ENCODE data around the gene CRTAC1.

CRTAC1 gene

DNA sequence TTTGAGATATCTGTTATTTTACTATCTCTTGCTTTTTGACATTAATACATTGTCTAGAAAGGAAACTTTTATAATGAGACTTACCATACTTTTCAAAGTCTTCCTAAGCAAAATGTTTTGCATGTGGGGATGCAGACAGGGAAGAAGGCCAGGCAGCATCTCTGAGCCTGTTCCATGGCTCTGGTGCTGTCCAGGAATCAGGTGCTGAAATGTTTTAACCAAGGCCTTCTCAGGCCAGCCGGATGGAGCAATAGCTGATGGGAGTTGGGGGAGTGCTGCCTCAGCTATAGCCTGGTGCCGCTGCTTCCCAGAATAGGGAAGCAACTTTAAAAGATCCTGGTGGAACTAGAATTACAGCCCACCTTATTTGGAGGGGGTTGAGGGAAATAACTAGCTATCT is 38.5 kb downstream of the CRTAC1 start:
- peak; percentile 25 for DNase-seq (ENCODE audit: low read depth)
- TF ChIP-seq, protein P1, sequence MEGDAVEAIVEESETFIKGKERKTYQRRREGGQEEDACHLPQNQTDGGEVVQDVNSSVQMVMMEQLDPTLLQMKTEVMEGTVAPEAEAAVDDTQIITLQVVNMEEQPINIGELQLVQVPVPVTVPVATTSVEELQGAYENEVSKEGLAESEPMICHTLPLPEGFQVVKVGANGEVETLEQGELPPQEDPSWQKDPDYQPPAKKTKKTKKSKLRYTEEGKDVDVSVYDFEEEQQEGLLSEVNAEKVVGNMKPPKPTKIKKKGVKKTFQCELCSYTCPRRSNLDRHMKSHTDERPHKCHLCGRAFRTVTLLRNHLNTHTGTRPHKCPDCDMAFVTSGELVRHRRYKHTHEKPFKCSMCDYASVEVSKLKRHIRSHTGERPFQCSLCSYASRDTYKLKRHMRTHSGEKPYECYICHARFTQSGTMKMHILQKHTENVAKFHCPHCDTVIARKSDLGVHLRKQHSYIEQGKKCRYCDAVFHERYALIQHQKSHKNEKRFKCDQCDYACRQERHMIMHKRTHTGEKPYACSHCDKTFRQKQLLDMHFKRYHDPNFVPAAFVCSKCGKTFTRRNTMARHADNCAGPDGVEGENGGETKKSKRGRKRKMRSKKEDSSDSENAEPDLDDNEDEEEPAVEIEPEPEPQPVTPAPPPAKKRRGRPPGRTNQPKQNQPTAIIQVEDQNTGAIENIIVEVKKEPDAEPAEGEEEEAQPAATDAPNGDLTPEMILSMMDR (conservative IDR thresholded peaks at IDR 0.05; ENCODE audit: control insufficient read depth, insufficient read depth, low read depth, low read length): no peak
- no peak overlapping the region for H3K4me3 ChIP-seq (ENCODE audit: control insufficient read depth, low read depth, low read length)

DNA sequence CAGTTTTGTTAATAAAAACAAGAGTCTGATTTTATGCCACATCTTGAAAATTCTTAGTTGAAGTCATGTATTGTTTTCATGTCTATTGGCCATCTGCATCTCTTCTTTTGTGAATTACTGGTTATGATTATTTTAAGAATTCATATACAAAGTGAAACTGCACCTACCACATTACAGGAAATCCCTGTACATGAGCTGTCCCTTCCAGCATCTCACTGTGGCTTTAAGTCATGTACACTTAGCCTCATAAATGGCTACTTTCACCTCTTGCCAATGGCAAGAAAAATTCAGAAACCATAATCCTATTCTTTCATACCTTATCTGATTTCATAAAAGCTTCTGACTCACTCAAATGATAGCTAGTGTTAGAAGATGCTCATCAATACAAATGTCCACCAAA is 48.6 kb downstream of the CRTAC1 start:
- DNase-seq (ENCODE audit: low read depth): no peak
- TF ChIP-seq, protein P1 (conservative IDR thresholded peaks at IDR 0.05; ENCODE audit: control insufficient read depth, insufficient read depth, low read depth, low read length): no peak
- H3K4me3 ChIP-seq (ENCODE audit: control insufficient read depth, low read depth, low read length): no peak overlapping the region

DNA sequence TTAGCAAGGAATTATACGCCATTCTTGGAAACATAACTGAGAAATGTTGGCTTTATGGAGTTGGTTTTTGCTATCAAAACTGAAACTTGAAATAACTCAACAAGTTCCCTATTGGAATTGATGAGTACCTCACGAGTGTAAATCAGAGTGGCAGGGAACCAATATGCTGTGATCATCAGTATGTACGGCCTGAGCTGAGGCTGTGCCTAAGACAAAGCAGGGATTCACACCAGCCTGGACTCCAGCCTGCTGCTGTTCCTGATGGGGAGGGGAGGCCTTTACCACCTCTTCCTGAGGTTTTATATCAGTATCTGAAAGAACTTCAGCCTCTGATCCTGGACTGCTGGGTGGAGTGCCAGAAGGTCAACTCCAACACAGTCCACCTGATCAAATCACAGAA is 52.7 kb downstream of the CRTAC1 start:
- TF ChIP-seq, protein P1 (conservative IDR thresholded peaks at IDR 0.05; ENCODE audit: control insufficient read depth, insufficient read depth, low read depth, low read length): no peak
- DNase-seq (ENCODE audit: low read depth): no peak
- no peak overlapping the region for H3K4me3 ChIP-seq (ENCODE audit: control insufficient read depth, low read depth, low read length)

DNA sequence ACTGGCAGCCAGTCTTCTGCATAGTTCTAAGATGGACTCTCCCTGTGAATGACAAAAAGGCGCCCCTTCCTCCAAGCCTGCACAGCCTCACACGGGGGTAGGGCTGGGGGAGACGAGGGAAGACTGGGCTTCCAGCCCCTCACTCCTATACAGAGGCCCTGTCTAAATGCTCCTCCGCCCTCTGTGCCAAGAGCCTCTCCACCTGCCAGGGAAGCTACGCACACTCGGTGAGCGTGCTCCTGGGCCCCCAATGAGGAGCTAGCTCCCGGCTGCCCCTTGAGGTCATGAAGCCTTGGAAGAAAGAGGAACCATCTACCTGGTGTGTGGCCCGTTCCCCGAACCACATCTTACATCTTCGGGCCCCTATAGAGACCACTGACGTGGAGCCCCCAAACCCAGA is 54.8 kb downstream of the CRTAC1 start:
- DNase-seq (ENCODE audit: low read depth): no peak
- TF ChIP-seq, protein P1 (conservative IDR thresholded peaks at IDR 0.05; ENCODE audit: control insufficient read depth, insufficient read depth, low read depth, low read length): no peak
- no peak overlapping the region for H3K4me3 ChIP-seq (ENCODE audit: control insufficient read depth, low read depth, low read length)

DNA sequence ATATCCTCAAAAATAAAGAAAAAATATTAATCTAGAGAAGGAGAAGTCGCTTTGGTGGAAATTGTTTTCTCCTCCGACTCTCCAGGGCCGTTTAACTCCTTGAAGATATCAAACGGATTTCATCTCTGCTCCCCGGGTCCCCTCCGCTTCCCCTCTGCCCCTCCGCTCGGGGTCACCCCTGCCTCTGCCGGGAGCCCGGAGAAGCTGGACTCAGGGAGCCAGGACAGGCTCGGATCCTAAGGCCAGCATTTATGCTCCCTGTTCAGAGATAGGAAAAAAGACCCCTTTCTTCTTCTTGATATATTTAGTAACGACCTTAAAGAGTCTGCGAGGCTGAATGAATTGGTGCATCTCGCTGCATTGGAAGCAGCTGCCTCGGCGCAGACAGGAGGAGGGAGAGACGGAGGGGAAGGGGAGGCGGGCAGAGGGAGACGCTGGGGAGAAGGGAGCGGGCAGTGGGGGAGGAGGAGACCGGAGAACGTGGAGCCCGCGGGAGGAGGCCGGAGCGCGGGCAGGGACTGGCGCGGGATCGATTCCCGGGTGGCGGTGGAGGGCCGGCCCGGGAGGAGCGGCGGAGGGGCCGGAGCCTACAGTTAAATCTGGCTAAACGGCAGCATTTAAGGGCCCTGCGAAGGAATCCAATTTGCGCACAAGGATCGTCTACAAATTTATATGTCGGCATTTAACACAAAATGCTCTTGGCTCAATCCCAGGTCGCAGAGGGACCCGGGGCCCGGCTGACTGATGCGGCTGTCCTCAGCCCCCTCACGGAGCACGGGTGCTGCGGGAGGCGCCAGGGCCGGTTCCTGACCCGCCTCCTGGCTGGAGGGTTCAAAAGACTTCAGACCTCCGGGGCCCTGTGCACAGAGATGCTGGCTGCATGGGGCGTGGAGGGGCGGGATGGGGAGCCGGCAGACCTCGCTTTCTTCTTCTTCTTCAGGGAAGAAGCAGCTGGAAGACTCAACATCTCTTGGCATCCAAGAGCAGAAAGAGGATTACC is 55.6 kb downstream of the CRTAC1 start:
- no peak for DNase-seq (ENCODE audit: low read depth)
- TF ChIP-seq, protein P1 (conservative IDR thresholded peaks at IDR 0.05; ENCODE audit: control insufficient read depth, insufficient read depth, low read depth, low read length): no peak
- H3K4me3 ChIP-seq (ENCODE audit: control insufficient read depth, low read depth, low read length): no peak overlapping the region

DNA sequence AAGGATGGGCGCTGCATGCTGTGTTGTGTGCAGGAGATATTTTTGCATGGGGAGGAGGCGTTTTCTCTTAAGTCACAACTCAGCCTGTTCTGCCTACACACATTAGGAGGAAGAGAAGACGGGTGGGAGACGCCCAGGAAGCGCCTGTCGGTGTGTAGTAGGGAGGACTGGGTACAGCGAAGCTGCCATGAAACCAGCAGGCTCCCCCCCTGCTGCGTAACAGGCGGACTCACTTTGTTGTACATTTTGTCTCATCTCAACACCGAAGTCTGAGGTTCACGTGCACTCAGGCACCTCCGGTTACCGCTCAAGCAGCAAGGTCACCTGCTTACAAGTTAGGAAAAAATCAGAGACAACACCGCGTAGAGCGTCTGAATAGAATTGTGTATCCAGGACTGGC is 56.3 kb downstream of the CRTAC1 start:
- DNase-seq (ENCODE audit: low read depth): no peak
- no peak overlapping the region for H3K4me3 ChIP-seq (ENCODE audit: control insufficient read depth, low read depth, low read length)
- TF ChIP-seq, protein P1 (conservative IDR thresholded peaks at IDR 0.05; ENCODE audit: control insufficient read depth, insufficient read depth, low read depth, low read length): no peak
